HG03097 (cell line): ENCODE measurements around the gene WDR62.

ENCODE experiments used
- ATAC-seq: cut with Tn5 transposase; IDR thresholded peaks from one replicate; pipeline ENCODE4 v1.9.1; 2021; ENCODE audit not compliant: unreplicated experiment, low FRiP score

The WDR62 gene

GRCh38 chr19:36073121-36073876 is 18.6 kb downstream of the WDR62 start:
- ATAC-seq = no peak

- ATAC-seq = no peak
These were observed 24.8 kb downstream of the WDR62 start for GRCh38 chr19:36079389-36079945.

- ATAC-seq = no peak
These were observed 26.7 kb downstream of the WDR62 start for GRCh38 chr19:36081385-36081784.

- ATAC-seq = no peak
These were observed 27.2 kb downstream of the WDR62 start for GRCh38 chr19:36081894-36082293.

GRCh38 chr19:36082916-36083315 is 28.2 kb downstream of the WDR62 start:
- no peak for ATAC-seq

GRCh38 chr19:36084231-36085009 is 29.7 kb downstream of the WDR62 start:
- no peak for ATAC-seq

- ATAC-seq = no peak
These were observed 31.6 kb downstream of the WDR62 start for GRCh38 chr19:36086326-36086725.

GRCh38 chr19:36089847-36090246 is 35.1 kb downstream of the WDR62 start:
- no peak for ATAC-seq

- ATAC-seq = no peak
These were observed 36.4 kb downstream of the WDR62 start for GRCh38 chr19:36090910-36091695.

- no peak for ATAC-seq
These were observed 37.9 kb downstream of the WDR62 start for GRCh38 chr19:36092566-36092965.

- ATAC-seq = no peak
These were observed 38.5 kb downstream of the WDR62 start for GRCh38 chr19:36093146-36093662.

GRCh38 chr19:36093687-36094086 is 39.0 kb downstream of the WDR62 start:
- ATAC-seq = no peak

- no peak for ATAC-seq
These were observed 42.3 kb downstream of the WDR62 start for GRCh38 chr19:36097036-36097435.

GRCh38 chr19:36099166-36099785 is 44.6 kb downstream of the WDR62 start:
- ATAC-seq = no peak

- ATAC-seq = no peak
These were observed 45.8 kb downstream of the WDR62 start for GRCh38 chr19:36100476-36100875.

GRCh38 chr19:36101550-36102327 is 47.0 kb downstream of the WDR62 start:
- no peak for ATAC-seq

- ATAC-seq = no peak
These were observed 48.4 kb downstream of the WDR62 start for GRCh38 chr19:36103040-36103626.

- no peak for ATAC-seq
These were observed 49.3 kb downstream of the WDR62 start for GRCh38 chr19:36103842-36104552.
